GM19238 (cell line): Measurements from ENCODE around the gene SLC4A8.

ENCODE experiments used
- DNase-seq: peaks from one replicate; pipeline ENCODE4 v3.0.0; 2011; ENCODE audit warnings: low spot score; ENCODE audit not compliant: insufficient read length

Gene SLC4A8

GRCh38 chr12:51424662-51425539 is at the start of gene SLC4A8:
SLC4A8 (plus strand) TSS chr12:51424831; CDS start chr12:51424988, 157 bp downstream.
- peak; percentile 91 for DNase-seq

GRCh38 chr12:51374856-51375255 is 49.8 kb upstream of the SLC4A8 start:
- no peak for DNase-seq

- no peak for DNase-seq
Measured at GRCh38 chr12:51377099-51377984, 47.3 kb upstream of the SLC4A8 start.

- DNase-seq, result no peak
Measured at GRCh38 chr12:51378749-51379148, 45.9 kb upstream of the SLC4A8 start.

- no peak for DNase-seq
Measured at GRCh38 chr12:51379571-51379970, 45.1 kb upstream of the SLC4A8 start.

GRCh38 chr12:51381226-51382079 is 43.2 kb upstream of the SLC4A8 start:
- no peak for DNase-seq

- no peak for DNase-seq
Measured at GRCh38 chr12:51382173-51382572, 42.5 kb upstream of the SLC4A8 start.

- no peak for DNase-seq
Measured at GRCh38 chr12:51383269-51383905, 41.2 kb upstream of the SLC4A8 start.

- DNase-seq, result no peak
Measured at GRCh38 chr12:51386351-51386750, 38.3 kb upstream of the SLC4A8 start.

GRCh38 chr12:51388069-51388799 is 36.4 kb upstream of the SLC4A8 start:
- no peak for DNase-seq

- DNase-seq, result no peak
Measured at GRCh38 chr12:51388846-51389245, 35.8 kb upstream of the SLC4A8 start.

- DNase-seq, result no peak
Measured at GRCh38 chr12:51389302-51389999, 35.2 kb upstream of the SLC4A8 start.

GRCh38 chr12:51390457-51390856 is 34.2 kb upstream of the SLC4A8 start:
- no peak for DNase-seq

GRCh38 chr12:51390891-51391282 is 33.7 kb upstream of the SLC4A8 start:
- DNase-seq, result no peak

GRCh38 chr12:51391283-51392123 is 33.1 kb upstream of the SLC4A8 start, which contains the start of gene GALNT6:
GALNT6 (minus strand) TSS chr12:51391406; CDS start chr12:51379781, 11,625 bp downstream.
- peak; percentile 64 for DNase-seq

GRCh38 chr12:51392556-51393237 is 31.9 kb upstream of the SLC4A8 start:
- peak; percentile 44 for DNase-seq

GRCh38 chr12:51393676-51394545 is 30.7 kb upstream of the SLC4A8 start:
- DNase-seq, result no peak
